Keratinocyte (primary cell): ENCODE data around the gene SMYD3.

Experiments
- CTCF ChIP-seq, 3 experiments: IDR thresholded peaks in 1 of 3; conservative IDR thresholded peaks in 1 of 3; optimal IDR thresholded peaks in 1 of 3; 2 replicates in 2 of 3; 3 replicates in 1 of 3; pipeline versions ENCODE3 to v1.5.1; 2011; ENCODE audit warnings: low read length in 3 of 3, mild to moderate bottlenecking in 3 of 3, moderate library complexity in 2 of 3, control low read depth in 1 of 3, inconsistent platforms in 1 of 3; ENCODE audit not compliant: insufficient read depth in 2 of 3; ENCODE audit errors: extremely low read depth in 1 of 3
- EZH2 ChIP-seq: IDR thresholded peaks from one replicate; pipeline ENCODE4 v1.6.1; 2012; ENCODE audit warnings: inconsistent platforms, mild to moderate bottlenecking, low read length, moderate library complexity

GRCh38 chr1:245814651-245815050, 692.4 kb downstream of the SMYD3 start:
- no peak for TF ChIP-seq CTCF (optimal IDR thresholded peaks at IDR 0.05 in 1 of 3, IDR thresholded peaks at IDR 0.05 in 1 of 3, conservative IDR thresholded peaks at IDR 0.05 in 1 of 3; ENCODE audit: extremely low read depth in 1 of 3, insufficient read depth in 2 of 3, low read length in 3 of 3)
- no peak for TF ChIP-seq EZH2
